Stomach (tissue), 4 donors: ENCODE results near the gene NAA20.

Experiments
- POLR2AphosphoS5 ChIP-seq, 3 donors: sonication (generic); formaldehyde crosslinking; IDR thresholded peaks; one replicate each; pipeline ENCODE4 v1.6.1; 2016; ENCODE audit warnings: antibody characterized with exemption in 3 of 3
- TF ChIP-seq, protein P1 (sequence below), 7 experiments: fragments of 450-650 bp in 4 of 7; fragments of 200-600 bp in 3 of 7; sonication (generic) in 3 of 7; IDR thresholded peaks; one replicate each; pipeline ENCODE4 v1.5.1; 2016 to 2019; ENCODE audit warnings: antibody characterized with exemption in 7 of 7, control low read depth in 2 of 7, mild to moderate bottlenecking in 1 of 7

DNA sequence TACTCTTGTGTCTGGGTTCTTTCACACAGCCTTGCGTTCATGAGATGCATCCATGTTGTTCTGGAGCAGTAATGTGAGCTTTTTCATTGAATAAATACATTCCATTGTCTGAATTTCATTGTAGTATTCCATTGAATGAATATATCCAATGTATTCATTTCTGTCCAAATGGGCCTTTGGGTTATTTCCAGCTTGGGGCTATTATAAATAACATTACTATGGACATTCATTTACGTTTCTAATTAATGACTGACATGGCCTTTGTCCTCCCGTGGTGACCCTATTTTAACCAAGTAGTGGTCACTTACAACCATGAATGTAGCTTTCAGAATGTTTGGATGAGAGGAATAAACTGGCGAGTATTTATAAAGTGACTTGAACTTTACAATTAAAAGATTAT is 30.1 kb upstream of the NAA20 start:
- TF ChIP-seq POLR2AphosphoS5 (IDR thresholded peaks at IDR 0.05), result no peak
- TF ChIP-seq, protein P1, sequence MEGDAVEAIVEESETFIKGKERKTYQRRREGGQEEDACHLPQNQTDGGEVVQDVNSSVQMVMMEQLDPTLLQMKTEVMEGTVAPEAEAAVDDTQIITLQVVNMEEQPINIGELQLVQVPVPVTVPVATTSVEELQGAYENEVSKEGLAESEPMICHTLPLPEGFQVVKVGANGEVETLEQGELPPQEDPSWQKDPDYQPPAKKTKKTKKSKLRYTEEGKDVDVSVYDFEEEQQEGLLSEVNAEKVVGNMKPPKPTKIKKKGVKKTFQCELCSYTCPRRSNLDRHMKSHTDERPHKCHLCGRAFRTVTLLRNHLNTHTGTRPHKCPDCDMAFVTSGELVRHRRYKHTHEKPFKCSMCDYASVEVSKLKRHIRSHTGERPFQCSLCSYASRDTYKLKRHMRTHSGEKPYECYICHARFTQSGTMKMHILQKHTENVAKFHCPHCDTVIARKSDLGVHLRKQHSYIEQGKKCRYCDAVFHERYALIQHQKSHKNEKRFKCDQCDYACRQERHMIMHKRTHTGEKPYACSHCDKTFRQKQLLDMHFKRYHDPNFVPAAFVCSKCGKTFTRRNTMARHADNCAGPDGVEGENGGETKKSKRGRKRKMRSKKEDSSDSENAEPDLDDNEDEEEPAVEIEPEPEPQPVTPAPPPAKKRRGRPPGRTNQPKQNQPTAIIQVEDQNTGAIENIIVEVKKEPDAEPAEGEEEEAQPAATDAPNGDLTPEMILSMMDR (IDR thresholded peaks at IDR 0.05), result no peak
